Prostate gland (tissue), 2 donors: ENCODE measurements around the gene RACGAP1. TPM values are rescaled to one million over a fixed set of nuclear protein-coding genes. Genes with fewer than 3 reads are reported as not detected.
A peak's percentile ranks its signal among the peaks of the same experiment; 100 is the strongest.

Experiments
- DNase-seq: peaks from one replicate; pipeline ENCODE4 v3.0.0-alpha.2; 2019; ENCODE audit warnings: low spot score
- H3K27ac ChIP-seq, 2 donors: fragments of 200-600 bp; sonication (generic); 2 replicates each; pipeline ENCODE4 v1.5.1; 2017 to 2019
- H3K27me3 ChIP-seq: fragments of 200-600 bp; sonication (generic); replicated peaks from 2 replicates; pipeline ENCODE4 v1.5.1; 2019; ENCODE audit not compliant: insufficient read depth
- H3K36me3 ChIP-seq, 2 donors: fragments of 200-600 bp; sonication (generic); 1 replicate in 1 of 2; 2 replicates in 1 of 2; pipeline versions ENCODE4 v1.5.1 to v1.8.1; 2017 to 2019
- H3K4me1 ChIP-seq: fragments of 200-600 bp; sonication (generic); replicated peaks from 2 replicates; pipeline ENCODE4 v1.5.1; 2019
- H3K4me3 ChIP-seq, 2 donors: fragments of 200-600 bp; sonication (generic); 2 replicates each; pipeline ENCODE4 v1.5.1; 2017 to 2019
- H3K9me3 ChIP-seq: fragments of 200-600 bp; sonication (generic); 2 replicates; pipeline ENCODE4 v1.5.1; 2017
- CTCF ChIP-seq, 4 experiments: fragments of 200-600 bp in 2 of 4; fragments of 450-650 bp in 2 of 4; sonication (generic) in 2 of 4; IDR thresholded peaks; 1 replicate in 3 of 4; 2 replicates in 1 of 4; pipeline ENCODE4 v1.5.1; 2016 to 2019; ENCODE audit warnings: antibody characterized with exemption in 4 of 4, mild to moderate bottlenecking in 2 of 4, moderate library complexity in 2 of 4
- POLR2A ChIP-seq: fragments of 450-650 bp; IDR thresholded peaks from one replicate; pipeline ENCODE4 v1.6.1; 2016; ENCODE audit warnings: antibody characterized with exemption, mild to moderate bottlenecking
- POLR2AphosphoS5 ChIP-seq: sonication (generic); formaldehyde crosslinking; IDR thresholded peaks from one replicate; pipeline ENCODE4 v1.6.1; 2017; ENCODE audit warnings: antibody characterized with exemption
- WGBS: methylation state at CpG from one replicate; pipeline ENCODE4 v1.1.5; 2018; 5-methylcytosine and 5-hydroxymethylcytosine counted together
- intact Hi-C: fragments of 100-400 bp; cut with DNase I; formaldehyde crosslinking; loops from one replicate; pipeline ENCODE4 v1.14.2; 2022
- total RNA-seq, 2 donors: library from RNA; depleted of rRNA; stranded (reverse); fragments of >200 nt; gene quantifications; one replicate each; pipeline ENCODE4 v1.1.0, GENCODE V29; 2016

RACGAP1 gene
- total RNA-seq, 2 donors from 2014 or later = 9.1 to 18.9 TPM

- TF ChIP-seq CTCF (IDR thresholded peaks at IDR 0.05) = no peak
- no peak for TF ChIP-seq POLR2AphosphoS5
- no peak for TF ChIP-seq POLR2A
- H3K36me3 ChIP-seq = no peaks in the 10 kb centered on the region
- 52% methylated on average over 17 of the region's 17 CpGs for WGBS
Observed at GRCh38 chr12:49975318-49975761, 50.0 kb downstream of the RACGAP1 start.

DNA sequence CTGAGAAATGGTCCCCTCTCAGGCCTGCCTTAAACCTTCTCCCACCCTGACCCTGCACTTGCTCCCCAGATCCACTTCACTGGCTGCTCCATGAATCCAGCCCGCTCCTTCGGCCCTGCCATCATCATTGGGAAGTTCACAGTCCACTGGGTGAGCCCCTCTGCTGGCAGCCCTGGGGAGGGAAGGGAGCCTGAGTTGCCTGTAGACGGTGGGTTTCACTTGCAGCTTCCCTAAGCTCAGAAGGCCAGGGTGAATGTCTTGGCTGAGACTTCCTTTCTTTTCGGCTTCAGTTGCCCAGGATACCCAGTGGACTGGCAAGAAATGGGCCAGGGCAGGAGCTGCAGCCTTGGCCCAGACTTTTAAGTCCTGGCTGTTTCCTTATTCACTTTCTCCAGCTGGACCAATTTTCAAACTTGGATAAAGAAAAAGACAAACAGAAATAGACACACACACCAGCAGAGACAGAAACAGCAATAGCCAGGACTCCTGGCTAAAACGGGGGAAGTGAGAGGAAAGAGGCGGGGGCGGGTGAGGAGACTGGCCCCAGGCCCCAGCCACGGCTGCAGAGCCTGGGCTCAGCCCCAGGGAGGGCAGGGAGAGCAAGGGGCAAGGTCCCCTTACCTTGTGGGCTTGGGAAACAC is 50.5 kb downstream of the RACGAP1 start:
- TF ChIP-seq POLR2A (no peak), CTCF (IDR thresholded peaks at IDR 0.05) (no peak), POLR2AphosphoS5 (no peak)
- Histone ChIP-seq H3K4me3 (no peak overlapping the region), H3K27me3 (no peaks in the 10 kb centered on the region), H3K36me3 (no peaks in the 10 kb centered on the region), H3K9me3 (no peaks in the 10 kb centered on the region), H3K4me1 (no peaks in the 10 kb centered on the region), H3K27ac (peak overlapping the region in 1 of 2 donors; percentile 36)
- WGBS = 37% methylated on average over 8 of the region's 8 CpGs
- intact Hi-C loops = loop anchor here (5.0 kb wide), 1 partner anchor 43 kb away; no protein-coding TSS in a partner anchor
- no peak for DNase-seq

More at GRCh38 chr12:49975318-49975761, 50.0 kb downstream of the RACGAP1 start:
- peak overlapping the region in 1 of 2 donors; percentile 36 for H3K27ac ChIP-seq
- H3K4me3 ChIP-seq = no peak overlapping the region
- intact Hi-C loops = no loop called here
- no peak for DNase-seq
- H3K9me3 ChIP-seq = no peaks in the 10 kb centered on the region
- H3K27me3 ChIP-seq = no peaks in the 10 kb centered on the region
- no peaks in the 10 kb centered on the region for H3K4me1 ChIP-seq

- Histone ChIP-seq H3K9me3 (no peaks in the 10 kb centered on the region), H3K4me1 (no peaks in the 10 kb centered on the region), H3K4me3 (no peak overlapping the region), H3K36me3 (no peaks in the 10 kb centered on the region), H3K27ac (no peak overlapping the region), H3K27me3 (no peaks in the 10 kb centered on the region)
- no peak for DNase-seq
- TF ChIP-seq CTCF (IDR thresholded peaks at IDR 0.05) (peak in 2 of 4 experiments; percentile 35 to 51), POLR2A (no peak)
- WGBS = 57% methylated on average over 14 of the region's 15 CpGs
- intact Hi-C loops = loop anchor here (5.0 kb wide), 1 partner anchor 43 kb away; no protein-coding TSS in a partner anchor
Observed at GRCh38 chr12:49974231-49974675, 51.0 kb downstream of the RACGAP1 start.

- no peaks in the 10 kb centered on the region for H3K27me3 ChIP-seq
- H3K27ac ChIP-seq = no peak overlapping the region
- no peak for DNase-seq
- no peaks in the 10 kb centered on the region for H3K36me3 ChIP-seq
- intact Hi-C loops = loop anchor here (5.0 kb wide), 1 partner anchor 44 kb away; no protein-coding TSS in a partner anchor
- TF ChIP-seq POLR2A = no peak
- no peak for TF ChIP-seq CTCF (IDR thresholded peaks at IDR 0.05)
- no peak for TF ChIP-seq POLR2AphosphoS5
- H3K9me3 ChIP-seq = no peaks in the 10 kb centered on the region
- no peaks in the 10 kb centered on the region for H3K4me1 ChIP-seq
- WGBS = 84% methylated on average over 19 of the region's 19 CpGs
- no peak overlapping the region for H3K4me3 ChIP-seq
Observed at GRCh38 chr12:49973361-49973830, 51.9 kb downstream of the RACGAP1 start.
